ENCODE results near the gene PRMT2.
A peak's percentile ranks its signal among the peaks of the same experiment; 100 is the strongest.

Gene PRMT2

DNA sequence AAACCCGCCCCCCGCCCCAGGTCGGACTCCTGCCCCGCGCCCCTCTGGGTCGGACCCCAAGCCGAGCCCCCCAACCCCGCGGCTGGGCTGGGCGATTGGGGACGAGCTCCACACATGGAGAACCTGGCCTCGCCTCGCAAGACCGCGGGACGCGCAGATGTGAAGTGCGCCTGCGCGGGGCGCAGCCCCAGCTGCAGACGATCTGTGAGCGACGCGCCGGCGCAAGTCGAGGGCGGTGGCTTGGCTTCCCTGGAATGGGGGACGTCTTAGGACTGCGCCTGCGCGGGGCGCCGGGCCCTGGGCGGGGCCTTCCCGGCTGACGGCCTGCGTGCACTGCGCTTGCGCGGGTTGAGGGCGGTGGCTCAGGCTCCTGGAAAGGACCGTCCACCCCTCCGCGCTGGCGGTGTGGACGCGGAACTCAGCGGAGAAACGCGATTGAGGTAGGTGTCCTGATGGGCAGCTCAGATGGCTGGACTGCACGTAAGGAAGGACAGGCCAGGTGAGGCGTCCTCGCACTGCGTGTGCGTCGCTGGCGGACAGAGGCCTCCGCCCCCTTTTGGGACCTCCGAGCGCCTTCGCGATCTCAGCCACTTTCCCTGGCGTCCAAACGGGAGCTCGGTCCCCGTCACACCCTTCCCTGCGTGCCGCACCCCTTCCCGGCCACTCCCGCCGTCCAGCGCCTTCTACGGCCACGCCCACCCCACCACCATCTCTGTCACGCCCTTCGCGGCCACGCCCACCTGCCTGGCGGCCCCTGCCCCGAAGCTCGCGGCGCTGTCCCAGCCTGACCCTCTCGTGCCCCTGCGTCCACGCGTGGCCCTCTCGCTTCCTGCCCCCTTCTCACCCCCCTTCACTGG, at the start of gene PRMT2:
PRMT2 (plus strand) TSS at position 351 of the 857 bp plus-strand sequence. CDS start 1,278 bp downstream, outside the sequence.
- DNase-seq = peak; percentile 82

DNA sequence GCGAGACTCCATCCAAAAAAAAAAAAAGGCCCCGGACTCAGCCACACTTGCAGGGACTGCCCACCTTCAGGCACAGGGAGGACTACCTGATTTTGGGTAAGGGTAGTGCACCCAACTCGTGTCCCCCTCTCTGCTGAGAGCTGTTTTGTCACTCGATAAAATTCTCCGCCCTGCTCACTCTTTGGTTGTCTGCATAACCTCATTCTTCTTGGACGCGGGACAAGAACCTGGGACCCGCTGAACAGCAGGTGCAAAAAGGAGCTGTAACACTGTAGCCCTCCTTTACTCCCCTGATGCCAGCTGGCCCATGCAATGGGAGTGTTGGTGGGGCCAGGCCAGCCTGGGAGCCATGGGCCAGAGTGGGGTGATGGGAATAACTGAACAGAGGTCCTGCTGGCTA, 41.2 kb upstream of the PRMT2 start:
- DNase-seq = no peak

DNA sequence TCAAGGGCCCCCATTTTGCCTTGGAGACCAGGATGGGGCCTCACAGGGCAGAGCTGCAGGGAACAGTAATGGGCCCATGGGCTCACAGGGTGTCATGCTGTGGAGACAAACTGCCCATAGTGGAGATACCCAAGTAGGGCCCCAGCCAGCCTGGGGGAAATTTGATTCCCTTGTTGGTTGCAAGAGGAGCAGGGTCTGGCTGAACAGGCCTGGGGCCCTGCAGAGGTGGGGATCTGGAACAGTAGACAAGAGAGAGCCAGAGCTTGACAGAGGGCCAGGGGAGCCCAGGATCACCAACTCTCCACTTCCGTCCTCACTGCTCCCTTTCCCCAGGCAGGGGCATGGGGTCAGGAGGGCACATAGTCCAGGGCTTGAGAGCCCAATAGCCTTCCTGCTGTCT, 39.3 kb upstream of the PRMT2 start:
- DNase-seq = no peak

DNA sequence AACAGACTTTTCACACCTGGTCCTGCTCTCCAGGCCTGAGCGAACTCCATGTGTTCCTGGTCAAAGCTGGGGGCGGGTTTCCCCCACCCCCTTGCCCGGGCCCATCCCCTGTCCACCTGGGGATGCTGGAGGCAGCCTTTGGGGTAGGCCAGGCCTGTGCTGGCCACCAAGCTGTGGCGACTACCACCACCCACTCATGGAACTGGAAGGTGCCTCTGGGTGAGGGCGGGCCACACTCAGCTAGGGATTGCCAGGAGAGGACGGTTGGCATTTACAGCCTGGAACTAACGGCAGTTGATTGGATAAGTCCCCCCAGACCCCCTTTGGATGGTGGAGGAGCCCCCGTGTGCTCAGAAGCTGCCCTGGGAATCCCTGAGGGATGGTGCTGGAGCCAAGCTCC, 38.4 kb upstream of the PRMT2 start:
- DNase-seq = no peak

DNA sequence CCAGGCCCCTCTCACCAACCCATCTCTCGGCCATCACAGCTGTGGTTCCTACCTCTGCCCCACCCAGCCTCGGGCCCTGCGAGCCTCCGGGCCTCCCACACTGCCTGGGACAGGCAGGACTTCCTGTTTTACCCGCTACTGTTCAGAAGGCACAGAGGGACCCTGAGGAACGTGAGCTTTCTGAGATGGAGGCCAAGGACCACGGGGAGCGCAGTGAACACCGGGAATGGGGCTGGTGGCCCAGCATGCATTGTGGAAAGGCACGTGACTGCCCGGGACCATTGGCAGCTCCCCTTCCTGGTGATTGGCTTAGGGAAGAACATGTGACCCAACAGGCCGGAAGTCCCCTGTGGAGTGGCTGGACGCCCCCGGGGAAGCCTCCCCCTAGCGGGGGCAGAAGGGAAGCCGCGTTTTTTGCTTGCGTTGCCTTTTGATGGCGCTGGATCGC, 37.6 kb upstream of the PRMT2 start:
- DNase-seq = no peak

DNA sequence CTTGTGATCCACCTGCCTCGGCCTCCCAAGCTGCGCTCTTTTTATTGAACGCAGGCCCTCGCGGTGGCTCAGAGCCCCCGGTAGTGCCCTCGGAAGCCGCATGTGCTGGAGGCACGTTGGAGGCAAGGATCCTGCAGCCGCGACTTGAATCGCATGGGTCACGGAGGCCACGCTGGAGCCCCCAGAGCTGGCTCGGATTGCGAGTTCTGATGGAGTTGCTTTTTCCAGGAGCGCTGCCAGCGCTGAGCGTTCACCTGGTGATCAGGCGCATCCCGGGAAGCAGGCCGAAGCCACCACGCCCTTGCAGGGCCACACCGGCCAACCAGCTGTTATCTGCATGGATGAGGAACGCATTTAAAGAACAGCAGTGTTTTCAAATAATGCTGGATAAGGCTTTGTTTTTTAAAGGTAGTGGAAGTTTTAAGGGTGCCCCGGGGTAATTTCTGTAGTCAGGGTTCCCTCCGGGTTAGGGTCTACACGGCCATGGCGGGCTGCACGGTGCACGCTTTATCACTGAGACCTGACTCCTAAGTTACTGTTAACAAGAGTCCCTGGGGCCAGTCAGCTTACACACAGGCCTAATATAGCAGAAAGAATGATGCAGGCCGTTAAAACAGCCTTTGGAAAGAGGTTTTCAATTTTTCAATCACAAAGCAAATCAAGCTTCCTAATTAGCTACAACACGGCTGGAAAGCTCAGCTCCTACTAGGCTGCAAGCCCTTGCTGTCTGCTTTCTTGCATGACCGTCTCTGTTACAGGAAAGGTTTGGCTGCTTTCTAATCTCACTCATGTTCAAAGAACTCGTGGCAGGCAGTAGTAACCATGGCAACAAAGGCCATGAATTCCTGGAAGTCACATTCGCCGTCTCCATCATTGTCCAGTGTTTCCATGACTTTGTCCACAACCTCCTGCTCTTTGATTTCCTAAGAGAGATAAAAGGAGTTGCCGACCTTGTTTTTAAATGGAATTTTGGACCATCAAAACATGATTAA, 36.6 kb upstream of the PRMT2 start:
- no peak for DNase-seq

DNA sequence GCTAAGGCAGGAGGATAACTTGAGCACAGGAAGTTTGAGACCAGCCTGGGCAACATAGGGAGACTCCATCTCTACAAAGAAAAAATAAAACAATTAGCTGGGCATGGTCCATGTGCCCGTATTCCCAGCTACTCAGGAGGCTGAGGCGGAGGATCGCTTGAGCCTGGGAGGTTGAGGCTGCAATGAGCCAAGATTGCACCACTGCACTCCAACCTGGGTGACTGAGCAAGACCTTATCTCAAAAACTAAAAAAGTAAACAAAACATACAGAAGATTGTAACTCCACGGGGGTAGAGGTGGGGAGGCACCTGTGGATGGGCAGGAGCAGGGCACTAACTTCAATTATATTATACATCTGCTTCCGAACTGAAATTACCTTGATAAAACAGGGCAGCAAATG, 35.2 kb upstream of the PRMT2 start:
- no peak for DNase-seq

DNA sequence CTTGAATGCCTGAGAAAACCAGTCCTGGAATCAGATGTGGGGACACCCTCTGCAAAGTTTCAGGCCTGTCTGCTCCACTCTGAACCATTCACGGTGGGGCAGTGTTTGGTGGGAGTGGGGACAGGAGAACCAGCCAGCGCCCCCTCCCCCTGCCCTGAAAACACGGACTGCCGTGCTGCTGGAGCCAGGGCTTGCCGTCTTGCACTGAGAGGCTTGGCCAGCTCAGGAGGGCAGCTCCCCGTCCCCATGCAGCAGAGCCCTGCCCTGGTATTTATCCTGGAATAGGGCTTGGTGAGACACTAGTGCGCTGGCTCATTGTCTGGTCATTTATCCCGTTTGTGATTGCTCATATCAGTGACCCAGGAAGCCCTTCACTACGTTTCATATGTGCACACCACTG, 34.5 kb upstream of the PRMT2 start:
- DNase-seq = no peak

DNA sequence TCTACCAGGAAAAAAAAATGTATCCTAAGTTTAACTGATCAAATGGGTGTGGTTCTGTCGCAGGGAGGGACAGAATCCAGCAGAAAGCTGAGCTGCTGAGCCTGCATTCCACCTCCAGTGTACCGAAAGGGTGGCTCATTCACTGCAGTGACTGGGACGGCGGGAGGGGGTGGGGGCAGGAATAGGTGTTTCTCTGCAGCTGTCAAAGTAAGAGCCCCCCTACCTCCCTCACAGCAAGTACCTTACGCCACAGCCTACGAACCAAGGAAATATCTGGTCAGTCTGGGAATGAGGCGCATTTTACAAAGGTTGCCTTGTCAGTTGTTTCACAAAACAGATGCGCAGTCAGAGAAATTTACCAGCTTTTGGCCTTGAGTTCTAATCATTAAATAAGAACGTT, 32.2 kb upstream of the PRMT2 start:
- DNase-seq = no peak

DNA sequence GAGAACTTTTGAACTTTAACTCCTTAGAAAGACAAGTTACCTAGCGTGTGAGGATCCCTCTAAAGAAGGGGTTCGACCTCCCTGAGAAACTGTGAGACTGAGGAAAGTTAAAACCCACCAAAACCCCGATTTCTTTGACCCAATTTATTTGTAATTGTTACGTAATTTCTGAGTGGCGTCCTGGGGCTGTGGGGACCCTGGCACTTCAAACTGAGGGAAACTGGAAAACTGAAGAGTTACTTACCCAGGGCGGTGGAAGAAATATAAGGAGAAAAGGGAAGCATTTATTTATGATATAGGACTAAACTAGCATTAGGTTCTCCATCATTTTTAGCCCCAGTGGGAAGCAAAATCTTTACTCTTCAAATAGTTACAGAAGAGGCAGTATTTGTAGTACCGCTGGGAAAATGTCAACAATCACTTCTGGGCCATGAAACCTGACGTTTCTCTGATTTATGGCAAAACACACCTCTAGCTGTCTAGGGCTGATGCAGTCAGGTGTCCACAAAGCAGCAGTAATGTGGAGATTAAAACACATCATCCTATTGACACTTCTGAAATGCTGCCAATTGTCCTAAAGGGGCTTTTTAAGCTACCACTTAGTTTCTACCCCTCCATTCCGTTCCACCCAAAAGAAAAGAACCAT, 31.0 kb upstream of the PRMT2 start:
- DNase-seq = no peak

DNA sequence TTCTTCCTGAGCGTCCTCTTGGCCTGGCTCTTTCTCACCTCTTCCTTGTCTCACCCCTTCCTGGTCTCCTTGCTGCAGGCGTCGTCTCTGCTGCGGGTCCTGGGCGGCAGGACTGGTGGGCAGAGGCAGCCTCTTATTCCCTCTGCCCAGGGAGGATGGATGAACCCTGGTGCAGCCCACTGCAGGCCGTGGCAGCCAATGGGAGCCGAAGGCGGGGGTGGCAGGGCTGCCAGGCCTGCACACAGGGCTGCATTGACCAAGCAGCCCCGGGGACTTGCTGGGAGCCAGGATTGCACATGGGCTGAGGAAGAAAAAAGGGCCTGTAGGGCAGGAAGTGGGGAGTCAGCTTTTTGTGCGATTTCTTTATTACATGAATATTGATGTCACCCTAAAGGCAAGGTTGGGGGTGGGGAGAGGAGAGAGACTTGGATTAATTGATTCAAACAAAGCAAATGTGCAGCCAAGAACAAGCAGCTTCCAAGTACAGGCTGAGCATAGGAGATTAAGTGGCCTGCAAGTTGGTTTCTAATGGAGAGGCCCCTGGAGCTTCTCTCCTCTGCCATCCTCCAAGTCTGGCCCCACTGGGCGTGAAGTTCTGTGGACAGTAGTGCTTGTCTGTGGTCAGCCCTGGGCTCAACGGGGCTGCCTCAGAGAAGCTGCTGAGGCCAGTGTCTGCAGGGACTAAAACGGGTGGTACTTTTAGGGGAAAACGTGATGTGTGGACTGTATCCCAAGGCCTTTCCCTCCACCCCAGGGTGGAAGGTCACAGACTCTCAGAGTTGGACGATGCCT, 30.3 kb upstream of the PRMT2 start, which contains the start of gene S100B:
S100B (minus strand) TSS at position 108 of the 792 bp plus-strand sequence. CDS start 2,667 bp downstream, outside the sequence.
- DNase-seq = no peak

DNA sequence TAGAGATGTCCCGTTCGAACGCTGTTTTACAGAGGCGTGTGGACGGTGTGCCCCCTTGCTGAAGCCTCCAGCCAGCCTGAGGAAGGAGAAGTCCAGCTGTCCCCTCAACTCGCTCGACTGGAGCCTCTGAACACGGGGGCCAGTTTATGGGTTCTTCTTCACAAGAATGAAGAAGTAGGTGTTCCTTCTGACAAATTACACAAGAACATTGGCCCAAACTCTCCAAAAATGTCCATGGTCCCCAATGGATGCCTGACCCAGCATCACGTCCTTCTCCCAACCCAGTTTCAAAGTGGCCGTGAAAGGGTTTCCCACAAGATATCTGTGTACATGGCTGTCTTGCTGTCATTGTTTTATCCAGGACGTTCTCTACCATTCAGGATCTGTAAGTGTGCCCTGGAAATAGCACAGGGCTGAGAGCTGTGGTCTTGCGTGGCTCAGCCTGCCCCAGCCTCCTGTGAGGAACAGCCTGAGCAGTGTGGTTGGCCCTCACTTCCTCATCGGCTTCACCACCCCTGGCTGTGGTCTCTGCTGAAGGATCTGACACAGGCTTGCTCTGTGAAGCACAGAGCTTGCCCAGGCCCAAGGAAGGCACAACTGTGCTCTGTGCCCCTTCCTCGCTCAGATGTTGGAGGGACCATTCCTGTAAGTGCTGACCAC, 29.6 kb upstream of the PRMT2 start:
- no peak for DNase-seq

DNA sequence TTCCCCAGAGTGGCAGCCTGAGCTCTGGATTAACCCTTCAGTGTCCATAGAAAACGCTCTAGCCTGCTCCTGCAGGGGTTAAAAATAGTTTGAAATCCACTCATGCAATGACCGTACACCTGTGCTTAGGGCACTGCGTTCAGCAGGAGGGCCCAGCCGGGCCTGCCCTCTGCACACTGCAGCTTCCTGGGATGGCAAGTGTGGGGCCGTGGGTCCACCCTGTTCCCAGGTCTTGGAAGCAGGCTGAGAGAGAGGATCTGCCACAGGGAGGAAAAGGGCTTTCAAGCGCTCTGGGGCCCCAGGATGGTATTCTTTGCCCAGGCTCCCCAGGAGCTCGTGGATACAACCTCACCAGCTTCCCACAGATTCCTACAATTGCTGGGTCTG, 29.1 kb upstream of the PRMT2 start:
- no peak for DNase-seq

DNA sequence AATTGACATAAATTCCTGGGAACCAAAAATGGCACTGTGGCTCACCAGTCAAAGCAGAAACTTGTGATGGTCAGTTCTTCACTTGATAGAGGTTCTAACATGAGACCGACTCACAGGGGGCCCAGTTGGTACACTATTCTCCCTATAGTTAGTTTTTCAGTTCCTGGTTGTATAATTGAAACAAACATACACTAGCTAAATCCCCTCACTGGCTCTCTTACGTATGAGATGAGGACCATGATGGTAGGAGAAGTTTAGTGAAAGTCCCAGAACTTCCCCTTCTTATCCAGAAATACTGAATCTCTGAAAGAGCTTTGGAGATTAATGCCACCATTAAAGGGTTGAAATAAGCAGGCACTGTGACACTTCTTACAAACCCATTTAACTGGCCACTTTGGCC, 27.8 kb upstream of the PRMT2 start:
- DNase-seq = no peak

DNA sequence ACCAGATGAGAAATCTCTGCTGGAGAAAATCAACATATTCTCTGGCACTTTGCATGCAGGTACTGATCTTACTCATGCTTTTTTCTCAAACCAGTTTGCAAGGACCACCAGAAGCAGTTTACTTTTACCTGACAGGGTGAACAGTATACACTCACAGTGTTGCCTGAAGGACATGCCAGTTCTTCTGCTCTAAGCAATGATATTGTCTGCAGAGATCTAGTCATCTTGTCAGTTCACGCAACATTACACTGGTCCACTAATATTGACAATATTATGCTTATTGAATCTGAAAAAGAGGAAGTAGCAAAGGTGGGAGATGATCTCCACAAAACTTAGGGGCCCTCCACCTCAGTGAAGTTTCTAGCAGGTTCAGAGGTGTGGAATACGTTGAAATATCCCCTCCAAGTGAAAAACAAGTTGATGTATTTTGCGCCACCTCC, 26.8 kb upstream of the PRMT2 start:
- DNase-seq = no peak

DNA sequence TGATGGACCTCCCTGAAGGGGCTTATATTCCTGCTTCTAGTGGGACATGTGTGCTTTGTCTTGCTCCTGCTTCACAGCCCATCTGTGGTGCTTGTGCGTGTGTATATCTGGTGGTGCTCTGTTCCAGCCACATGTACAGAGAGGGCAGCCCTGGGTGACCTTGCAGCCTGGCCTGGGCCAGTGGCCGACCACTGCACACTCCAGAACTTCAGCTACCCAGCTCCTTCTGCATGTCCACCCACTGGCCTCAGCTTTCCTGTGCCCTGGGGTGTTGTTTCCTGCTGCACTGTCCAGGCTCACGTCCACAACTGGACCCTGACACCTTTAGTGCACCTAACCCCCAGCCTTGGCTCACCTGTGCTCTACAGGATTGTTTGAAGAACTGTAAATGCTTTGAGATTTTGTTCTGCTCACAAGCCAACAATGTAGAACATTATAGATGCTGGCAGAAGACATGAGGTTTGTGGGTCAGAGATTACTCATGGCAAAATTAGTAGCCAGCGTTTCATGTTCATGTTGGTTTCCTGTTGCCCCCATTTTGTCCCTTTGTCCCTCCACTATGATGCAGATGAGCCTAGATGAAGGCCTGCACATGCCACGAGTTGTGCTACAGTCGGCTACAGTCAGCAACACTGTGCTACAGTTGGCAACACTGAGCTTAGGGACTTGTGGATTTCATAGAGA, 25.3 kb upstream of the PRMT2 start:
- no peak for DNase-seq

DNA sequence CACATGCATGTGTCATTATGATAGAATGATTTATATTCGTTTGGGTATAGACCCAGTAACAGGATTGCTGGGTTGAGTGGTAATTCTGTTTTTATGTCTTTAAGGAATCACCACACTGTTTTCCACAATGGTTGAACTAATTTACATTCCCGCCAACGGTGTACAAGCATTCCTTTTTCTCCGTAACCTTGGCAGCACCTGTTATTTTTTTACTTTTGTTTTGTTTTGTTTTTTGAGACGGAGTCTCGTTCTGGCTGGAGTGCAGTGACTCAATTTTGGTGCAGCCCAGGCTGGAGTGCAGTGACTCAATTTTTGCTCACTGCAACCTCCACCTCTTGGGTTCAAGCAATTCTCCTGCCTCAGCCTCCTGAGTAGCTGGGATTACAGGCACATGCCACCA, 22.1 kb upstream of the PRMT2 start:
- DNase-seq = no peak

DNA sequence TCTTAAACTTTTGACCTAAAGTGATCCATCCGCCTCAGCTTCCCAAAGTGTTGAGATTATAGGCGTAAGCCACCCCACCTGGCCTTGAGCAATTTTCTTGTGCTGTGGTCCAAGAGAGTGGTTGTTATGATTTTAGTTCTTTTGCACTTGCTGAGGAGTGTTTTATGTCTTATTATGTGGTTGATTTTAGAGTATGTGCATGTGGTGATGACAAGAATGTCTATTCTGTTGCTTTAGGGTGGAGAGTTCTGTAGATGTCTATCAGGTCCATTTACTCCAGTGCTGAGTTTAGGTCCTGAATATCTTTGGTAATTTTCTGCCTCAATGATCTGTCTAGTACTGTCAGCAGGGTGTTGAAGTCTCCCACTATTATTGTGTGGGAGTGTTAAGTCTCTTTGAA, 19.4 kb upstream of the PRMT2 start:
- no peak for DNase-seq

DNA sequence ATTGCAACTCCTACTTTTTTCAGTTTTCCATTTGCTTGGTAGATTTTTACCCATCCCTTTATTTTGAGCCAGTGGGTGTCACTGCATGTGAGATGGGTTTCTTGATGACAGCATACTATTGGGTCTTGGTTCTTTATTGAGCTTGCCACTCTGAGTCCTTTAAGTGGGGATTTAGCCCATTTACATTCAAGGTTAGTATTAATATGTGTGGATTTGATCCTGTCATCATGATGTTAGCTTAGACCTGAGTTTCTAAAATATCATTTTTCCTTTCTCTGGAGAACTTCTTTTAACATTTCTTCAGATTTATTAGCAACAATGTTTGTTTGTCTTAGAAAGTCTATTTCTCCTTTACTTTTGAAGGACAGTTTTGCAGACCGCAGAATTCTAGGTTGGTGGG, 18.8 kb upstream of the PRMT2 start:
- DNase-seq = no peak

DNA sequence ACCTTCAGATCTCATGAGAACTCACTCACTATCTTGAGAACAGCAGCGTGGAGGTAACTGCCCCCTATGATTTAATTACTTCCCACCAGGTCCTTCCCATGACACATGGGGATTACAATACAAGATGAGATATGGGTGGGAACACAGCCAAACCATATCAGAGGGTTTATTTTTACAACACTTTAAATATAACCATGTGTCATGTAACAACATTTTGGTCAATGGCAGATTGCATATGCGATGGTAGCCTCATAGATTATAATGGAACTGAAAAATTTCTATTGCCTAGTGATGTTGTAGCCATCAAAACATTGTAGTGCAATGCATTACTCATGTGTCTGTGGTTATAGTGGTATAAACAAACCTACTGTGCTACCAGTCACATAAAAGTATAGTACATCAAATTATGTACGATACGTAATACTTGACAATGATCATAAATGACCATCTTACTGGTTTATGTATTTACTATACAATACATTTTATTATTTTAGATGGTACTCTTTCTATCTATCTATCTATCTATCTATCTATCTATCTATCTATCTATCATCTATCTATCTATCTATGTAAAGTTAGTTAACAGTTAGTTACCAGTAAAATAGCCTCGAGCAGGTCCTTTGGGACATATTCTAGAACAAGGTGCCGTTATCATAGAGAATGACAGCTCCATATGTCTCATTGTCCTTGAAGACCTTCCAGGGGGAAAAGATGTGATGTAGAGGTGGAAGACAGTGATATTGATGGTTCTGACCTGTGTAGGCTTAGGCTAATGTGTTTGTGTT, 18.0 kb upstream of the PRMT2 start:
- DNase-seq = no peak
